ENCODE results near the gene DDC. TPM values are rescaled to one million over a fixed set of nuclear protein-coding genes. Genes with fewer than 3 reads are reported as not detected.

DDC gene
- total RNA-seq, 5 donors from 2014 or later (not counting 1 experiment from before 2014, with no cell fraction given) = not detected

- CTCF ChIA-PET = no interaction called here
Observed at GRCh38 chr7:50543776-50544442, 21.3 kb downstream of the DDC start.

GRCh38 chr7:50542132-50542531, 23.1 kb downstream of the DDC start:
- H3K9me3 Mint-ChIP-seq = no peaks in the 10 kb centered on the region
- no peak for DNase-seq
- no peaks in the 10 kb centered on the region for H3K36me3 Mint-ChIP-seq
- no peak overlapping the region for H3K4me3 ChIP-seq (ENCODE audit: control insufficient read depth in 1 of 2, extremely low read depth in 1 of 2, low read length in 1 of 2)
- no peak overlapping the region for H3K4me3 Mint-ChIP-seq
- ATAC-seq (replicated peaks in 1 of 4) = no peak
- H3K4me1 Mint-ChIP-seq = no peaks in the 10 kb centered on the region
- H3K9me3 ChIP-seq = no peaks in the 10 kb centered on the region
- WGBS (ENCODE audit: insufficient coverage) = 95% methylated on average over 9 of the region's 11 CpGs
- peaks cover 0 to 8% of the 10 kb centered on the region in 2 experiments for H3K27me3 ChIP-seq (replicated peaks in 1 of 2; ENCODE audit: control insufficient read depth in 2 of 2, extremely low read depth in 1 of 2, insufficient read depth in 2 of 2, low read length in 1 of 2)
- ChIA-PET CTCF (no interaction called here), POLR2A (no interaction called here)
- no peak overlapping the region for H3K27ac Mint-ChIP-seq
- H3K4me1 ChIP-seq (ENCODE audit: control insufficient read depth in 1 of 2, extremely low read depth in 1 of 2, insufficient read depth in 2 of 2, low read length in 2 of 2) = no peaks in the 10 kb centered on the region
- no peak overlapping the region for H3K27ac ChIP-seq (ENCODE audit: low read length)
- H3K36me3 ChIP-seq (ENCODE audit: control insufficient read depth in 2 of 2, extremely low read depth in 1 of 2, insufficient read depth in 1 of 2, low read length in 1 of 2) = no peaks in the 10 kb centered on the region
- peaks cover 0 to 1% of the 10 kb centered on the region in 2 donors for H3K27me3 Mint-ChIP-seq

More at GRCh38 chr7:50543776-50544442, 21.3 kb downstream of the DDC start:
- H3K27me3 Mint-ChIP-seq = peaks cover 0 to 1% of the 10 kb centered on the region in 2 donors
- H3K9me3 Mint-ChIP-seq = no peaks in the 10 kb centered on the region
- no peaks in the 10 kb centered on the region for H3K36me3 ChIP-seq (ENCODE audit: control insufficient read depth in 2 of 2, extremely low read depth in 1 of 2, insufficient read depth in 1 of 2, low read length in 1 of 2)
- H3K4me1 ChIP-seq (ENCODE audit: control insufficient read depth in 1 of 2, extremely low read depth in 1 of 2, insufficient read depth in 2 of 2, low read length in 2 of 2) = no peaks in the 10 kb centered on the region
- ATAC-seq (replicated peaks in 1 of 4) (no peak), DNase-seq (no peak)
- no peaks in the 10 kb centered on the region for H3K9me3 ChIP-seq
- H3K27me3 ChIP-seq (replicated peaks in 1 of 2; ENCODE audit: control insufficient read depth in 2 of 2, extremely low read depth in 1 of 2, insufficient read depth in 2 of 2, low read length in 1 of 2) = peaks cover 0 to 8% of the 10 kb centered on the region in 2 experiments
- no peaks in the 10 kb centered on the region for H3K4me1 Mint-ChIP-seq
- no peak overlapping the region for H3K27ac ChIP-seq (ENCODE audit: low read length)
- 84% methylated on average over 10 of the region's 18 CpGs for WGBS (ENCODE audit: insufficient coverage)
- POLR2A ChIA-PET = no interaction called here
- no peak overlapping the region for H3K4me3 ChIP-seq (ENCODE audit: control insufficient read depth in 1 of 2, extremely low read depth in 1 of 2, low read length in 1 of 2)
- no peak overlapping the region for H3K4me3 Mint-ChIP-seq
- no peak overlapping the region for H3K27ac Mint-ChIP-seq
- no peaks in the 10 kb centered on the region for H3K36me3 Mint-ChIP-seq

- Mint-ChIP-seq H3K27me3 (peaks cover 0 to 1% of the 10 kb centered on the region in 2 donors), H3K36me3 (no peaks in the 10 kb centered on the region), H3K9me3 (no peaks in the 10 kb centered on the region), H3K4me1 (no peaks in the 10 kb centered on the region), H3K4me3 (no peak overlapping the region), H3K27ac (peak overlapping the region in 1 of 2 donors; percentile 15)
- H3K9me3 ChIP-seq = no peaks in the 10 kb centered on the region
- ATAC-seq (replicated peaks in 1 of 4) (no peak), DNase-seq (no peak)
- peaks cover 0 to 8% of the 10 kb centered on the region in 2 experiments for H3K27me3 ChIP-seq (replicated peaks in 1 of 2; ENCODE audit: control insufficient read depth in 2 of 2, extremely low read depth in 1 of 2, insufficient read depth in 2 of 2, low read length in 1 of 2)
- no peak overlapping the region for H3K27ac ChIP-seq (ENCODE audit: low read length)
- ChIA-PET POLR2A (no interaction called here), CTCF (no interaction called here)
- H3K4me3 ChIP-seq (ENCODE audit: control insufficient read depth in 1 of 2, extremely low read depth in 1 of 2, low read length in 1 of 2) = no peak overlapping the region
- H3K4me1 ChIP-seq (ENCODE audit: control insufficient read depth in 1 of 2, extremely low read depth in 1 of 2, insufficient read depth in 2 of 2, low read length in 2 of 2) = no peaks in the 10 kb centered on the region
- 93% methylated on average over 5 of the region's 9 CpGs for WGBS (ENCODE audit: insufficient coverage)
- H3K36me3 ChIP-seq (ENCODE audit: control insufficient read depth in 2 of 2, extremely low read depth in 1 of 2, insufficient read depth in 1 of 2, low read length in 1 of 2) = no peaks in the 10 kb centered on the region
Observed at GRCh38 chr7:50540785-50541579, 24.2 kb downstream of the DDC start.

- Histone ChIP-seq H3K27me3 (replicated peaks in 1 of 2; ENCODE audit: control insufficient read depth in 2 of 2, extremely low read depth in 1 of 2, insufficient read depth in 2 of 2, low read length in 1 of 2) (peaks cover 0 to 9% of the 10 kb centered on the region in 2 experiments), H3K27ac (ENCODE audit: low read length) (no peak overlapping the region), H3K9me3 (no peaks in the 10 kb centered on the region), H3K4me3 (ENCODE audit: control insufficient read depth in 1 of 2, extremely low read depth in 1 of 2, low read length in 1 of 2) (no peak overlapping the region), H3K36me3 (ENCODE audit: control insufficient read depth in 2 of 2, extremely low read depth in 1 of 2, insufficient read depth in 1 of 2, low read length in 1 of 2) (no peaks in the 10 kb centered on the region), H3K4me1 (ENCODE audit: control insufficient read depth in 1 of 2, extremely low read depth in 1 of 2, insufficient read depth in 2 of 2, low read length in 2 of 2) (no peaks in the 10 kb centered on the region)
- DNase-seq (no peak), ATAC-seq (replicated peaks in 1 of 4) (no peak)
- Mint-ChIP-seq H3K27ac (no peak overlapping the region), H3K4me3 (no peak overlapping the region), H3K27me3 (peaks cover 0 to 1% of the 10 kb centered on the region in 2 donors), H3K36me3 (no peaks in the 10 kb centered on the region), H3K9me3 (no peaks in the 10 kb centered on the region), H3K4me1 (no peaks in the 10 kb centered on the region)
- CTCF ChIA-PET = interaction anchor here in 1 of 2 donors (0.6 kb wide), 1 partner anchor 529 kb away, joined by 6 read pairs; no protein-coding TSS in a partner anchor
- 88% methylated on average over 15 of the region's 15 CpGs for WGBS (ENCODE audit: insufficient coverage)
- POLR2A ChIA-PET = no interaction called here
Observed at GRCh38 chr7:50539725-50540124, 25.5 kb downstream of the DDC start.

- WGBS (ENCODE audit: insufficient coverage) = 89% methylated on average over 4 of the region's 4 CpGs
- H3K4me3 ChIP-seq (ENCODE audit: control insufficient read depth in 1 of 2, extremely low read depth in 1 of 2, low read length in 1 of 2) = no peak overlapping the region
- POLR2A ChIA-PET = no interaction called here
- Mint-ChIP-seq H3K4me1 (no peaks in the 10 kb centered on the region), H3K27me3 (no peaks in the 10 kb centered on the region), H3K36me3 (no peaks in the 10 kb centered on the region), H3K27ac (no peak overlapping the region), H3K4me3 (no peak overlapping the region), H3K9me3 (no peaks in the 10 kb centered on the region)
- H3K4me1 ChIP-seq (ENCODE audit: control insufficient read depth in 1 of 2, extremely low read depth in 1 of 2, insufficient read depth in 2 of 2, low read length in 2 of 2) = no peaks in the 10 kb centered on the region
- ATAC-seq (replicated peaks in 1 of 4) (no peak), DNase-seq (no peak)
- peaks cover 0 to 11% of the 10 kb centered on the region in 2 experiments for H3K27me3 ChIP-seq (replicated peaks in 1 of 2; ENCODE audit: control insufficient read depth in 2 of 2, extremely low read depth in 1 of 2, insufficient read depth in 2 of 2, low read length in 1 of 2)
- H3K27ac ChIP-seq (ENCODE audit: low read length) = no peak overlapping the region
- H3K9me3 ChIP-seq = no peaks in the 10 kb centered on the region
- no peaks in the 10 kb centered on the region for H3K36me3 ChIP-seq (ENCODE audit: control insufficient read depth in 2 of 2, extremely low read depth in 1 of 2, insufficient read depth in 1 of 2, low read length in 1 of 2)
- CTCF ChIA-PET = no interaction called here
Observed at GRCh38 chr7:50538478-50538877, 26.7 kb downstream of the DDC start.

GRCh38 chr7:50537417-50537816, 27.8 kb downstream of the DDC start:
- Mint-ChIP-seq H3K4me1 (no peaks in the 10 kb centered on the region), H3K4me3 (no peak overlapping the region), H3K36me3 (no peaks in the 10 kb centered on the region), H3K9me3 (no peaks in the 10 kb centered on the region), H3K27ac (no peak overlapping the region), H3K27me3 (peaks cover 3% of the 10 kb centered on the region in 2 donors)
- CTCF ChIA-PET = no interaction called here
- H3K36me3 ChIP-seq (ENCODE audit: control insufficient read depth in 2 of 2, extremely low read depth in 1 of 2, insufficient read depth in 1 of 2, low read length in 1 of 2) = no peaks in the 10 kb centered on the region
- POLR2A ChIA-PET = no interaction called here
- no peak overlapping the region for H3K27ac ChIP-seq (ENCODE audit: low read length)
- ATAC-seq (replicated peaks in 1 of 4) (no peak), DNase-seq (no peak)
- no peaks in the 10 kb centered on the region for H3K9me3 ChIP-seq
- H3K27me3 ChIP-seq (replicated peaks in 1 of 2; ENCODE audit: control insufficient read depth in 2 of 2, extremely low read depth in 1 of 2, insufficient read depth in 2 of 2, low read length in 1 of 2) = peaks cover 0 to 11% of the 10 kb centered on the region in 2 experiments
- H3K4me1 ChIP-seq (ENCODE audit: control insufficient read depth in 1 of 2, extremely low read depth in 1 of 2, insufficient read depth in 2 of 2, low read length in 2 of 2) = no peaks in the 10 kb centered on the region
- H3K4me3 ChIP-seq (ENCODE audit: control insufficient read depth in 1 of 2, extremely low read depth in 1 of 2, low read length in 1 of 2) = no peak overlapping the region
- 77% methylated on average over 7 of the region's 8 CpGs for WGBS (ENCODE audit: insufficient coverage)

Measured in T-cell (primary cell).